Adrenal gland (tissue), 5 donors: ENCODE results near the gene PPP5C.

Source experiments
- CTCF ChIP-seq, 6 experiments: fragments of 450-650 bp in 4 of 6; fragments of 200-600 bp in 2 of 6; sonication (generic) in 1 of 6; IDR thresholded peaks; 1 replicate in 5 of 6; 2 replicates in 1 of 6; pipeline versions ENCODE4 v1.5.1 to v1.8.0; 2016 to 2021; ENCODE audit warnings: antibody characterized with exemption in 6 of 6, mild to moderate bottlenecking in 2 of 6, moderate library complexity in 1 of 6
- POLR2A ChIP-seq, 2 donors: fragments of 450-650 bp; IDR thresholded peaks; one replicate each; pipeline ENCODE4 v1.6.1; 2017; ENCODE audit warnings: antibody characterized with exemption in 2 of 2, mild to moderate bottlenecking in 2 of 2, moderate library complexity in 1 of 2
- donor health status: DM: no; HTN: no; CAD: no.

GRCh38 chr19:46353730-46354528, 7.0 kb downstream of the PPP5C start:
- no peak for TF ChIP-seq CTCF (IDR thresholded peaks at IDR 0.05)
- no peak for TF ChIP-seq POLR2A (IDR thresholded peaks at IDR 0.05)
